Uterus (tissue), 4 donors: ENCODE results near the gene KCNQ2. TPM values are rescaled to one million over a fixed set of nuclear protein-coding genes. Genes with fewer than 3 reads are reported as not detected.

Experiments used
- DNase-seq, 2 donors: peaks; one replicate each; pipeline ENCODE4 v3.0.0-alpha.2; 2019 to 2020
- H3K27ac ChIP-seq, 2 donors: fragments of 200-600 bp; sonication (generic); 1 replicate in 1 of 2; 2 replicates in 1 of 2; pipeline ENCODE4 v1.5.1; 2016 to 2018
- H3K27me3 ChIP-seq, 2 donors: fragments of 200-600 bp; sonication (generic); one replicate each; pipeline ENCODE4 v1.5.1; 2018 to 2019; ENCODE audit warnings: control low read depth in 1 of 2
- H3K36me3 ChIP-seq, 2 donors: fragments of 200-600 bp; sonication (generic); one replicate each; pipeline ENCODE4 v1.5.1; 2019; ENCODE audit warnings: control low read depth in 1 of 2
- H3K4me1 ChIP-seq, 2 donors: fragments of 200-600 bp; sonication (generic); one replicate each; pipeline ENCODE4 v1.5.1; 2018 to 2019; ENCODE audit warnings: control low read depth in 1 of 2
- H3K4me3 ChIP-seq, 2 donors: fragments of 200-600 bp; sonication (generic); 1 replicate in 1 of 2; 2 replicates in 1 of 2; pipeline ENCODE4 v1.5.1; 2018 to 2019; ENCODE audit warnings: mild to moderate bottlenecking in 1 of 2
- H3K9me3 ChIP-seq, 2 donors: fragments of 200-600 bp; sonication (generic); one replicate each; pipeline ENCODE4 v1.5.1; 2019; ENCODE audit warnings: control low read depth in 1 of 2
- POLR2A ChIP-seq, 2 donors: fragments of 450-650 bp; IDR thresholded peaks; one replicate each; pipeline ENCODE4 v1.6.1; 2016; ENCODE audit warnings: antibody characterized with exemption in 2 of 2, mild to moderate bottlenecking in 1 of 2, moderate library complexity in 1 of 2
- intact Hi-C: fragments of 100-400 bp; cut with DNase I; formaldehyde crosslinking; loops from one replicate; pipeline ENCODE4 v1.15.1; 2023; ENCODE audit warnings: low total_unique reads
- total RNA-seq, 4 donors: library from RNA; depleted of rRNA in 3 of 4; stranded (reverse); fragments of >200 nt in 3 of 4; gene quantifications; one replicate each; pipeline versions ENCODE4 v1.1.0 to v1.2.4, GENCODE V29; 2014 to 2023
- TF ChIP-seq, protein P1 (sequence below), 4 experiments: fragments of 200-600 bp in 2 of 4; fragments of 450-650 bp in 2 of 4; sonication (generic) in 2 of 4; IDR thresholded peaks; one replicate each; pipeline ENCODE4 v1.5.1; 2016 to 2019; ENCODE audit warnings: antibody characterized with exemption in 4 of 4, mild to moderate bottlenecking in 2 of 4, moderate library complexity in 1 of 4
- donor health status: DM: yes; HTN: yes; CAD: no.

KCNQ2 gene
- total RNA-seq, 4 donors from 2014 or later: 1.2 to 4.9 TPM; not detected in 2

GRCh38 chr20:63505723-63506122 is 33.3 kb upstream of the KCNQ2 start:
- Histone ChIP-seq H3K27me3 (peaks cover 0 to 11% of the 10 kb centered on the region in 2 donors), H3K4me3 (no peak overlapping the region), H3K36me3 (no peaks in the 10 kb centered on the region), H3K27ac (no peak overlapping the region), H3K9me3 (peaks cover 0 to 4% of the 10 kb centered on the region in 2 donors), H3K4me1 (no peaks in the 10 kb centered on the region)
- intact Hi-C loops: no loop called here
- no peak for TF ChIP-seq POLR2A (IDR thresholded peaks at IDR 0.05)
- TF ChIP-seq, protein P1, sequence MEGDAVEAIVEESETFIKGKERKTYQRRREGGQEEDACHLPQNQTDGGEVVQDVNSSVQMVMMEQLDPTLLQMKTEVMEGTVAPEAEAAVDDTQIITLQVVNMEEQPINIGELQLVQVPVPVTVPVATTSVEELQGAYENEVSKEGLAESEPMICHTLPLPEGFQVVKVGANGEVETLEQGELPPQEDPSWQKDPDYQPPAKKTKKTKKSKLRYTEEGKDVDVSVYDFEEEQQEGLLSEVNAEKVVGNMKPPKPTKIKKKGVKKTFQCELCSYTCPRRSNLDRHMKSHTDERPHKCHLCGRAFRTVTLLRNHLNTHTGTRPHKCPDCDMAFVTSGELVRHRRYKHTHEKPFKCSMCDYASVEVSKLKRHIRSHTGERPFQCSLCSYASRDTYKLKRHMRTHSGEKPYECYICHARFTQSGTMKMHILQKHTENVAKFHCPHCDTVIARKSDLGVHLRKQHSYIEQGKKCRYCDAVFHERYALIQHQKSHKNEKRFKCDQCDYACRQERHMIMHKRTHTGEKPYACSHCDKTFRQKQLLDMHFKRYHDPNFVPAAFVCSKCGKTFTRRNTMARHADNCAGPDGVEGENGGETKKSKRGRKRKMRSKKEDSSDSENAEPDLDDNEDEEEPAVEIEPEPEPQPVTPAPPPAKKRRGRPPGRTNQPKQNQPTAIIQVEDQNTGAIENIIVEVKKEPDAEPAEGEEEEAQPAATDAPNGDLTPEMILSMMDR (IDR thresholded peaks at IDR 0.05): no peak
- DNase-seq: no peak

DNA sequence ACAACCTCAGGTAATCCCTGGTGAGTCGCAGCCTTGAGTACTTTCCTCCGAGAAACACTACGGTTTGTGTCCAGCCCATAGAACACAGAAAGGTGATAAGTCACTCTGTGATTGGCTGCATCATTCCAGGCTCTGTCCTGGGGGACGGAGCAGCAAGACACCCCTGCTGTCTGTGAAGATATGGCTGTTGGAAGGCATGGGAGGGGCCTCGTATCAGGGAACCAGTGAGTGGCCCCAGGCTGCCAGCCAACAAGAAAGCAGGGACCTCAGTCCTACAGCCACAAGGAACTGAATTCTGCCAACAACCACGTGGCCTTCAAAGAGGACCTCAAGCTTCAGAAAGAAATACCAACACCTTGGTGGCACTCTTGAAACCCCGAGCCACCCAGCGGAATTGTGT is 32.8 kb upstream of the KCNQ2 start:
- Histone ChIP-seq H3K27ac (no peak overlapping the region), H3K4me1 (no peaks in the 10 kb centered on the region), H3K4me3 (no peak overlapping the region), H3K36me3 (no peaks in the 10 kb centered on the region), H3K27me3 (peaks cover 0 to 13% of the 10 kb centered on the region in 2 donors), H3K9me3 (peaks cover 0 to 4% of the 10 kb centered on the region in 2 donors)
- no peak for DNase-seq
- TF ChIP-seq POLR2A (IDR thresholded peaks at IDR 0.05): no peak
- TF ChIP-seq, protein P1 (IDR thresholded peaks at IDR 0.05): no peak
- intact Hi-C loops: no loop called here

GRCh38 chr20:63504642-63505041 is 32.2 kb upstream of the KCNQ2 start:
- no peaks in the 10 kb centered on the region for H3K36me3 ChIP-seq
- H3K4me3 ChIP-seq: no peak overlapping the region
- intact Hi-C loops: no loop called here
- H3K27me3 ChIP-seq: peaks cover 0 to 16% of the 10 kb centered on the region in 2 donors
- no peak overlapping the region for H3K27ac ChIP-seq
- peaks cover 0 to under 1% of the 10 kb centered on the region in 2 donors for H3K4me1 ChIP-seq
- H3K9me3 ChIP-seq: peaks cover 0 to 4% of the 10 kb centered on the region in 2 donors
- no peak for TF ChIP-seq POLR2A (IDR thresholded peaks at IDR 0.05)
- TF ChIP-seq, protein P1 (IDR thresholded peaks at IDR 0.05): no peak
- no peak for DNase-seq

- peaks cover 0 to 10% of the 10 kb centered on the region in 2 donors for H3K4me1 ChIP-seq
- intact Hi-C loops: no loop called here
- TF ChIP-seq, protein P1 (IDR thresholded peaks at IDR 0.05): no peak
- TF ChIP-seq POLR2A (IDR thresholded peaks at IDR 0.05): no peak
- H3K27me3 ChIP-seq: peaks cover 1 to 20% of the 10 kb centered on the region in 2 donors
- H3K27ac ChIP-seq: no peak overlapping the region
- peaks cover 0 to 4% of the 10 kb centered on the region in 2 donors for H3K9me3 ChIP-seq
- no peak overlapping the region for H3K4me3 ChIP-seq
- H3K36me3 ChIP-seq: no peaks in the 10 kb centered on the region
- no peak for DNase-seq
Measured at GRCh38 chr20:63503524-63503923, 31.1 kb upstream of the KCNQ2 start.

- no peak for DNase-seq
- intact Hi-C loops: no loop called here
- Histone ChIP-seq H3K36me3 (no peaks in the 10 kb centered on the region), H3K9me3 (peaks cover 0 to 4% of the 10 kb centered on the region in 2 donors), H3K27me3 (peaks cover 8 to 25% of the 10 kb centered on the region in 2 donors), H3K27ac (no peak overlapping the region), H3K4me1 (peaks cover 0 to 10% of the 10 kb centered on the region in 2 donors), H3K4me3 (no peak overlapping the region)
- TF ChIP-seq POLR2A (IDR thresholded peaks at IDR 0.05): no peak
- TF ChIP-seq, protein P1 (IDR thresholded peaks at IDR 0.05): no peak
Measured at GRCh38 chr20:63502671-63503172, 30.3 kb upstream of the KCNQ2 start.
